WERI-Rb-1 (cell line): ENCODE measurements around the gene NKAIN4.
A peak's percentile ranks its signal among the peaks of the same experiment; 100 is the strongest.

Experiments used
- DNase-seq: peaks from one replicate; pipeline ENCODE4 v3.0.0-alpha.2; 2020
- H3K27ac ChIP-seq: fragments of 250-450 bp; sonication (Bioruptor Pico); 2 replicates; pipeline ENCODE4 v1.5.1; 2020; ENCODE audit warnings: mild to moderate bottlenecking, moderate library complexity
- H3K27me3 ChIP-seq: fragments of 250-450 bp; sonication (Bioruptor Pico); 2 replicates; pipeline ENCODE4 v1.5.1; 2021; ENCODE audit warnings: mild to moderate bottlenecking, low read depth, moderate library complexity; ENCODE audit not compliant: insufficient read depth, severe bottlenecking
- H3K36me3 ChIP-seq: fragments of 250-450 bp; sonication (Bioruptor Pico); 2 replicates; pipeline ENCODE4 v1.5.1; 2020; ENCODE audit warnings: mild to moderate bottlenecking, moderate library complexity
- H3K4me3 ChIP-seq: 2 replicates; pipeline ENCODE4 v1.5.1; 2011; ENCODE audit warnings: low read depth, mild to moderate bottlenecking, control low read depth, low read length
- H3K9me3 ChIP-seq: fragments of 250-450 bp; sonication (Bioruptor Pico); 2 replicates; pipeline ENCODE4 v1.5.1; 2021; ENCODE audit warnings: mild to moderate bottlenecking, moderate library complexity; ENCODE audit not compliant: severe bottlenecking
- TF ChIP-seq, protein P1 (sequence below): IDR thresholded peaks from 2 replicates; pipeline ENCODE4 v1.5.1; 2011; ENCODE audit warnings: low read depth, mild to moderate bottlenecking, control low read depth, inconsistent platforms, low read length

NKAIN4 gene

DNA sequence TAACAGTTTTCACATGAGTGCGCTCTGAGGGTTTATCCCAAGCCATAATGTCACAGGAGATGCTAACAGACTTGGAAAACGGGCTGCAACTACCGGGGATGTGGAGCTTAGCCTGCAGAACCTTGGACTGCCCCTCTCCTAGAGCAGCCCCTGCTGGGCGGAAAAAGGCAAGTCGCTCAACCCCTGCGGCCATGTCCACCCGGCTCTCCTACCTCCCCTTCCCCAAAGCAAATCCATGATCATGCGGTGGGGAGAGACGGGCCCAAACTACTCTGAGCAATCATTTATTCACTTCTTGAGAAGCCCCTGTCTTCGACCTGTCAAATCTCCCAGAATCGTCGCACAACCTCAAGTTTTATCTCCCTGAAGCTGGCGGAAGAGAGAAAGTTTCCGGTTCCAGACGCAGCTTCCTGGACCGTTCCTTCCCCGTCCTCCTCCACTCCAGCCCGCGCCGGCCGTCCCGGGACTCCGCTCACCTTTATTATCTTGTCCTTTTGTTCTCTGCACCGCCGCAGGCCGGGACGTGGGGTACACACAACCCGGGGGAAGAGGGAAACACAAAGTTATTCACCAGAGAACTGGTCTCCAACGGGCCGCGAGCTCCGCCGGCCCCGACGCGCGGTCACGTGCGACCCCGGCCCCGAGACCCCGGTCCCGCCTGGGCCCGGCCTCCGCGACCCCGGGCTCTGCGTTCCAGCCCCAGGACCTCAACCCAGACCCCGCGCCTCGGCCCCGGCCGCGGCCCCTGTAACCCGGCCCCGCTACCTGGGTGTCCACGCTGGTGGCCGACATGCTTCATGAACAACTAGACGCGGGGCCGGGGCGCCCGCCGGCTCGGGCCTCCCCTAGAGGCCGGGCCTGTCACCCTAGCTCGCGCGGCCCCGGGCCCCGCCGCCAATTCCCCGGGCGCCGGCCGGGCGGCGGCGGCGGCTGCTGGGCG lies 38.9 kb downstream of the NKAIN4 start:
- DNase-seq: peak; percentile 72

DNA sequence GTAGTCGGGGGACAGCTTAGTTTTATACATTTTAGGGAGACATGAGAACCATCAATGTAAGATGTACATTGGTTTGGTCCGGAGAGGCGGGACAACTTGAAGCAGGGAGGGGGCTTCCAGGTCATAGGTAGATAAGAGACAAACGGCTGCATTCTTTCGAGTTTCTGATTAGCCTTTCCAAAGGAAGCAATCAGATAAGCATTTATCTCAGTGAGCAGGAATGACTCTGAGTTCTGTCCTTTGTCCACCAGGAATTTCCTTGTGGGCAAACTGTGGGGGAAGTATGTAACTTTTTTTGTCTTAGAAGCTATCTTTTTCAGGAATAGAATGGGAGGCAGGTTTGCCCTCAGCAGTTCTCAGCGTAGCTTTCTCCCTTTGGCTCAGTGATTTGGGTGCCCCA lies 39.7 kb downstream of the NKAIN4 start:
- no peaks in the 10 kb centered on the region for H3K27me3 ChIP-seq
- DNase-seq: no peak
- no peaks in the 10 kb centered on the region for H3K9me3 ChIP-seq
- H3K27ac ChIP-seq: peak overlapping the region; percentile 94; the same call in 1 of the 2 replicates
- peaks cover 56% of the 10 kb centered on the region for H3K36me3 ChIP-seq
- H3K4me3 ChIP-seq: no peak overlapping the region
- TF ChIP-seq, protein P1, sequence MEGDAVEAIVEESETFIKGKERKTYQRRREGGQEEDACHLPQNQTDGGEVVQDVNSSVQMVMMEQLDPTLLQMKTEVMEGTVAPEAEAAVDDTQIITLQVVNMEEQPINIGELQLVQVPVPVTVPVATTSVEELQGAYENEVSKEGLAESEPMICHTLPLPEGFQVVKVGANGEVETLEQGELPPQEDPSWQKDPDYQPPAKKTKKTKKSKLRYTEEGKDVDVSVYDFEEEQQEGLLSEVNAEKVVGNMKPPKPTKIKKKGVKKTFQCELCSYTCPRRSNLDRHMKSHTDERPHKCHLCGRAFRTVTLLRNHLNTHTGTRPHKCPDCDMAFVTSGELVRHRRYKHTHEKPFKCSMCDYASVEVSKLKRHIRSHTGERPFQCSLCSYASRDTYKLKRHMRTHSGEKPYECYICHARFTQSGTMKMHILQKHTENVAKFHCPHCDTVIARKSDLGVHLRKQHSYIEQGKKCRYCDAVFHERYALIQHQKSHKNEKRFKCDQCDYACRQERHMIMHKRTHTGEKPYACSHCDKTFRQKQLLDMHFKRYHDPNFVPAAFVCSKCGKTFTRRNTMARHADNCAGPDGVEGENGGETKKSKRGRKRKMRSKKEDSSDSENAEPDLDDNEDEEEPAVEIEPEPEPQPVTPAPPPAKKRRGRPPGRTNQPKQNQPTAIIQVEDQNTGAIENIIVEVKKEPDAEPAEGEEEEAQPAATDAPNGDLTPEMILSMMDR: no peak

More for the DNA sequence above, 38.9 kb downstream of the NKAIN4 start:
- Histone ChIP-seq H3K4me3 (peak overlapping the region; percentile 70), H3K36me3 (peaks cover 47% of the 10 kb centered on the region), H3K9me3 (no peaks in the 10 kb centered on the region), H3K27ac (peak overlapping the region; percentile 94), H3K27me3 (no peaks in the 10 kb centered on the region)
- TF ChIP-seq, protein P1: peak; percentile 89

DNA sequence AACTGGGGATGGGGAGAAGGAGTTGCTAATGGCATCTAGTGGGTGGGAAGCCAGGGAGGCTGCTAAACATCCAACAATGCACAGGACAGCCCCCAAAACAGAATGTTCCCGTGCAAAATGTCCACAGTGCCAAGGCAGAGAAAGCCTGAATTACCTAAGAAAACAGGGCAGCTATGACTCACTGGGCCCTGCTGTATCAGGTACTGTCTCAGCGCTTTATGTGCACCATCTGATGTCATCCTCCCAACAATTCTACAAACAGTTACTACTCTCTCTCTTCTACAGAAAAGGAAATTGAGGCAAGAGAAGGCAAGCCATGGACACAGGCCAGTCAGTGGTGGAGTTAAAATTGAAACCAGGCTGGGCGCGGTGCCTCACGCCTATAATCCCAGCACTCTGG lies 41.5 kb downstream of the NKAIN4 start:
- TF ChIP-seq, protein P1: no peak
- peaks cover 72% of the 10 kb centered on the region for H3K36me3 ChIP-seq
- no peak overlapping the region for H3K27ac ChIP-seq
- no peaks in the 10 kb centered on the region for H3K27me3 ChIP-seq
- DNase-seq: no peak
- H3K4me3 ChIP-seq: no peak overlapping the region
- H3K9me3 ChIP-seq: no peaks in the 10 kb centered on the region

- H3K4me3 ChIP-seq: no peak overlapping the region
- TF ChIP-seq, protein P1: no peak
- H3K27ac ChIP-seq: no peak overlapping the region
- H3K27me3 ChIP-seq: no peaks in the 10 kb centered on the region
- no peak for DNase-seq
- peaks cover 76% of the 10 kb centered on the region for H3K36me3 ChIP-seq
- no peaks in the 10 kb centered on the region for H3K9me3 ChIP-seq
These were observed 41.9 kb downstream of the NKAIN4 start for GRCh38 chr20:63212393-63212730.

- DNase-seq: no peak
- Histone ChIP-seq H3K9me3 (no peaks in the 10 kb centered on the region), H3K4me3 (no peak overlapping the region), H3K36me3 (peaks cover 98% of the 10 kb centered on the region), H3K27ac (no peak overlapping the region), H3K27me3 (no peaks in the 10 kb centered on the region)
- TF ChIP-seq, protein P1: no peak
These were observed 44.2 kb downstream of the NKAIN4 start for GRCh38 chr20:63210011-63210605.
